HepG2 (cell line): ENCODE data around the gene NDUFA5.

Experiments
- FOXM1 ChIP-seq: sonication (generic); formaldehyde crosslinking; IDR thresholded peaks from 2 replicates; pipeline ENCODE4 v1.5.0; 2020; ENCODE audit warnings: missing genetic modification reagents
- HDAC1 ChIP-seq: sonication (generic); formaldehyde crosslinking; IDR thresholded peaks from 2 replicates; pipeline ENCODE4 v1.5.1; 2020; ENCODE audit warnings: mild to moderate bottlenecking, missing genetic modification reagents
- PHF20 ChIP-seq: sonication (generic); formaldehyde crosslinking; IDR thresholded peaks from 2 replicates; pipeline ENCODE4 v1.5.0; 2020; ENCODE audit warnings: mild to moderate bottlenecking, missing genetic modification reagents
- POLR2A ChIP-seq, 2 experiments: IDR thresholded peaks; 2 replicates each; pipeline ENCODE4 v1.6.1; 2011; ENCODE audit warnings: low read depth in 2 of 2, low read length in 2 of 2, mild to moderate bottlenecking in 1 of 2, moderate library complexity in 1 of 2; ENCODE audit not compliant: insufficient read depth in 1 of 2
- SIN3B ChIP-seq: fragments of 150-350 bp; IDR thresholded peaks from 2 replicates; pipeline ENCODE4 v1.6.1; 2014; ENCODE audit warnings: low read length
- SIX4 ChIP-seq: sonication (generic); formaldehyde crosslinking; IDR thresholded peaks from 2 replicates; pipeline ENCODE4 v1.4.0; 2020; ENCODE audit warnings: missing genetic modification reagents
- SMAD1 ChIP-seq: sonication (generic); formaldehyde crosslinking; IDR thresholded peaks from 2 replicates; pipeline ENCODE4 v1.4.0; 2020; ENCODE audit warnings: missing genetic modification reagents, low read depth, mild to moderate bottlenecking, borderline replicate concordance
- YY1 ChIP-seq: IDR thresholded peaks from 2 replicates; pipeline ENCODE4 v1.6.1; 2011; ENCODE audit warnings: low read length, low read depth, moderate library complexity, mild to moderate bottlenecking; ENCODE audit not compliant: insufficient read depth, insufficient replicate concordance
- ZNF484 ChIP-seq: sonication (generic); formaldehyde crosslinking; IDR thresholded peaks from 2 replicates; pipeline ENCODE4 v1.5.1; 2020; ENCODE audit warnings: mild to moderate bottlenecking, low read depth, missing genetic modification reagents, borderline replicate concordance
- TF ChIP-seq, protein P1 (sequence below): sonication (generic); formaldehyde crosslinking; IDR thresholded peaks from 2 replicates; pipeline ENCODE4 v1.4.0; 2020; ENCODE audit warnings: missing genetic modification reagents, mild to moderate bottlenecking, borderline replicate concordance
- TF ChIP-seq, protein P2 (sequence below): IDR thresholded peaks from 2 replicates; pipeline ENCODE4 v1.6.1; 2012; ENCODE audit warnings: inconsistent platforms

DNA sequence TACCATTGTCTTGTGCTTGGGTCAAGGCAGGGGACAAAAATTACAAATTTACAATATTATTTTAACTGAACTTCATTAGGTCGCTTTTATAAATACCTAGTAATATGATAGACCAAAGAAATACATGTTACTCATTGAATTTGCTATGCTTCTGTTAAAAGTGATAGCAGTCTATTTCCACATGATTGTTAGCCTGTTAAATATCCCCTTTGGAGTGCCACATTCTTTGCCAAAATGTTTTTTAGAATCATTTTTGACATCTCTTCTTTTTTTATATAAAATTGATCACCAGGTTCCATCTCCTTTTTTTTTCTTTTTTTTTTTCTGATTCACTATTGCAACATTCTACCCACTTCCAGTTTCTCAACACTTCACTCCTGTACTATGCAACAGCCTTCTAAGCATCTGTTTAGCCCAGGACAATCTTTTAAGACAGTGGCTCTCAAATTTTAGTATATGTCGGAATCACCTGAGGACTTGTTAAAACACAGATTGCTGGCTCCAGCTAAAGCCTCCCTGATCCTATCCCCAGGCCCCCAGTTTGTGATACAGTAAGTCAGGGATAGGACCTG is 16.4 kb upstream of the NDUFA5 start:
- no peak for TF ChIP-seq POLR2A (IDR thresholded peaks at IDR 0.05; ENCODE audit: insufficient read depth in 1 of 2, low read depth in 2 of 2, low read length in 2 of 2)
- no peak for TF ChIP-seq FOXM1 (CRISPR knock-in tag)
- no peak for TF ChIP-seq SMAD1 (CRISPR knock-in tag)
- TF ChIP-seq, protein P1, sequence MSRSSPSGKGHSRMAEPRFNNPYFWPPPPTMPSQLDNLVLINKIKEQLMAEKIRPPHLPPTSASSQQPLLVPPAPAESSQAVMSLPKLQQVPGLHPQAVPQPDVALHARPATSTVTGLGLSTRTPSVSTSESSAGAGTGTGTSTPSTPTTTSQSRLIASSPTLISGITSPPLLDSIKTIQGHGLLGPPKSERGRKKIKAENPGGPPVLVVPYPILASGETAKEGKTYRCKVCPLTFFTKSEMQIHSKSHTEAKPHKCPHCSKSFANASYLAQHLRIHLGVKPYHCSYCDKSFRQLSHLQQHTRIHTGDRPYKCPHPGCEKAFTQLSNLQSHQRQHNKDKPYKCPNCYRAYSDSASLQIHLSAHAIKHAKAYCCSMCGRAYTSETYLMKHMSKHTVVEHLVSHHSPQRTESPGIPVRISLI = no peak
- no peak for TF ChIP-seq YY1
- TF ChIP-seq SIX4 (CRISPR knock-in tag) = no peak
- no peak for TF ChIP-seq HDAC1 (CRISPR knock-in tag)
- TF ChIP-seq ZNF484 = no peak
- TF ChIP-seq SIN3B = no peak
- TF ChIP-seq, protein P2, sequence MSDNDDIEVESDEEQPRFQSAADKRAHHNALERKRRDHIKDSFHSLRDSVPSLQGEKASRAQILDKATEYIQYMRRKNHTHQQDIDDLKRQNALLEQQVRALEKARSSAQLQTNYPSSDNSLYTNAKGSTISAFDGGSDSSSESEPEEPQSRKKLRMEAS = no peak
- no peak for TF ChIP-seq PHF20 (CRISPR knock-in tag)
